WTC11 (cell line): Measurements from ENCODE around the gene NMUR2. TPM values are rescaled to one million over a fixed set of nuclear protein-coding genes. Genes with fewer than 3 reads are reported as not detected.

Experiments
- ATAC-seq: fragments of 200-7000 bp; cut with Tn5 transposase; 2 replicates; pipeline ENCODE4 v1.10.0; 2021; ENCODE audit warnings: mild to moderate bottlenecking, moderate library complexity
- CTCF ChIA-PET: fragments of 300-600 bp; sonication (Branson Sonifier 250); formaldehyde crosslinking; loops from one replicate; lab custom pipeline; 2021; ENCODE audit warnings: antibody characterized with exemption; lab: Charles Lee
- POLR2A ChIA-PET: fragments of 350-600 bp; sonication (Branson Sonifier 250); formaldehyde crosslinking; loops from one replicate; lab custom pipeline; 2021; ENCODE audit warnings: antibody characterized with exemption; lab: Charles Lee
- DNase-seq: peaks from one replicate; pipeline ENCODE4 v3.0.0; 2021; ENCODE audit warnings: low spot score
- H3K27ac Mint-ChIP-seq: 2 replicates; pipeline ENCODE4 v1.8.0; 2021; ENCODE audit warnings: mixed read lengths
- H3K27me3 Mint-ChIP-seq: 2 replicates; pipeline ENCODE4 v1.8.0; 2021; ENCODE audit warnings: low read depth, mild to moderate bottlenecking, moderate library complexity, mixed read lengths
- H3K36me3 Mint-ChIP-seq: 2 replicates; pipeline ENCODE4 v1.8.0; 2021; ENCODE audit warnings: mixed read lengths
- H3K4me1 Mint-ChIP-seq: 2 replicates; pipeline ENCODE4 v1.8.0; 2022; ENCODE audit warnings: mixed read lengths
- H3K4me3 Mint-ChIP-seq: 2 replicates; pipeline ENCODE4 v1.8.0; 2021; ENCODE audit warnings: mild to moderate bottlenecking, moderate library complexity, mixed read lengths
- H3K9me3 Mint-ChIP-seq: 2 replicates; pipeline ENCODE4 v1.8.0; 2021; ENCODE audit warnings: mixed read lengths
- ATF2 ChIP-seq: sonication (generic); formaldehyde crosslinking; IDR thresholded peaks from 2 replicates; pipeline ENCODE4 v1.8.1; 2022; ENCODE audit warnings: low read depth, missing genetic modification reagents, borderline replicate concordance
- CTCF ChIP-seq: fragments of 200-600 bp; IDR thresholded peaks from 2 replicates; pipeline ENCODE4 v1.8.0; 2022; ENCODE audit warnings: antibody characterized with exemption
- ELF4 ChIP-seq: sonication (generic); formaldehyde crosslinking; IDR thresholded peaks from 2 replicates; pipeline ENCODE4 v1.8.1; 2022; ENCODE audit warnings: low read depth, mild to moderate bottlenecking, moderate library complexity, missing genetic modification reagents
- ERG ChIP-seq: fragments of 250-450 bp; sonication (Bioruptor Pico); IDR thresholded peaks from 2 replicates; pipeline ENCODE4 v1.8.0; 2021; ENCODE audit warnings: mild to moderate bottlenecking
- FOXJ3 ChIP-seq: sonication (generic); formaldehyde crosslinking; IDR thresholded peaks from 2 replicates; pipeline ENCODE4 v1.9.0; 2021; ENCODE audit warnings: missing genetic modification reagents, mild to moderate bottlenecking, borderline replicate concordance
- HMGA2 ChIP-seq: fragments of 250-450 bp; sonication (Bioruptor Pico); IDR thresholded peaks from 2 replicates; pipeline ENCODE4 v1.4.0; 2021; ENCODE audit warnings: mild to moderate bottlenecking, moderate library complexity
- JAZF1 ChIP-seq: fragments of 250-450 bp; sonication (Bioruptor Pico); IDR thresholded peaks from 2 replicates; pipeline ENCODE4 v1.9.0; 2021; ENCODE audit warnings: moderate library complexity, mild to moderate bottlenecking, inconsistent platforms
- MXD4 ChIP-seq: fragments of 250-450 bp; sonication (Bioruptor Pico); IDR thresholded peaks from 2 replicates; pipeline ENCODE4 v1.8.0; 2021; ENCODE audit warnings: mild to moderate bottlenecking, moderate library complexity, borderline replicate concordance
- NFYB ChIP-seq: sonication (generic); formaldehyde crosslinking; conservative IDR thresholded peaks from 2 replicates; pipeline ENCODE4 v1.8.0; 2022; ENCODE audit warnings: low read depth, missing genetic modification reagents
- PREB ChIP-seq: sonication (generic); formaldehyde crosslinking; IDR thresholded peaks from 2 replicates; pipeline ENCODE4 v1.8.1; 2022; ENCODE audit warnings: mild to moderate bottlenecking, missing genetic modification reagents, moderate library complexity, borderline replicate concordance
- RELA ChIP-seq: sonication (generic); formaldehyde crosslinking; IDR thresholded peaks from 2 replicates; pipeline ENCODE4 v1.8.1; 2022; ENCODE audit warnings: missing genetic modification reagents, mild to moderate bottlenecking, borderline replicate concordance
- RORB ChIP-seq: fragments of 250-450 bp; sonication (Bioruptor Pico); IDR thresholded peaks from 2 replicates; pipeline ENCODE4 v1.9.0; 2021; ENCODE audit warnings: mild to moderate bottlenecking
- ZNF121 ChIP-seq: sonication (generic); formaldehyde crosslinking; IDR thresholded peaks from 2 replicates; pipeline ENCODE4 v1.8.0; 2023; ENCODE audit warnings: missing genetic modification reagents
- ZNF219 ChIP-seq: sonication (generic); formaldehyde crosslinking; IDR thresholded peaks from 2 replicates; pipeline ENCODE4 v1.8.0; 2023; ENCODE audit warnings: missing genetic modification reagents, mild to moderate bottlenecking, borderline replicate concordance
- ZNF281 ChIP-seq: sonication (generic); formaldehyde crosslinking; IDR thresholded peaks from 2 replicates; pipeline ENCODE4 v1.8.0; 2023; ENCODE audit warnings: mild to moderate bottlenecking, missing genetic modification reagents
- ZNF512 ChIP-seq: sonication (generic); formaldehyde crosslinking; IDR thresholded peaks from 2 replicates; pipeline ENCODE4 v1.8.1; 2022; ENCODE audit warnings: missing genetic modification reagents, borderline replicate concordance
- total RNA-seq: library from RNA; stranded (reverse); gene quantifications from 3 replicates; pipeline ENCODE4 v1.2.3, GENCODE V29; 2021

NMUR2 gene
- total RNA-seq, 1 experiment from 2014 or later = not detected

GRCh38 chr5:152388610-152389009, 16.5 kb downstream of the NMUR2 start:
- H3K36me3 Mint-ChIP-seq = peaks cover 26% of the 10 kb centered on the region
- CTCF ChIA-PET = no interaction called here
- no peak overlapping the region for H3K27ac Mint-ChIP-seq
- ATAC-seq (no peak), DNase-seq (no peak)
- peaks cover 22% of the 10 kb centered on the region for H3K4me1 Mint-ChIP-seq
- peaks cover 5% of the 10 kb centered on the region; the same call in 1 of the 2 replicates for H3K27me3 Mint-ChIP-seq
- POLR2A ChIA-PET = no interaction called here
- H3K9me3 Mint-ChIP-seq = peaks cover 39% of the 10 kb centered on the region
- H3K4me3 Mint-ChIP-seq = no peak overlapping the region
- no peak for TF ChIP-seq RELA
- no peak for TF ChIP-seq PREB (CRISPR knock-in tag)
- TF ChIP-seq ATF2 (CRISPR knock-in tag) = no peak
- no peak for TF ChIP-seq MXD4
- TF ChIP-seq RORB (CRISPR knock-in tag) = no peak
- no peak for TF ChIP-seq HMGA2 (CRISPR knock-in tag)
- no peak for TF ChIP-seq ZNF281 (CRISPR knock-in tag)
- no peak for TF ChIP-seq NFYB (CRISPR knock-in tag)
- no peak for TF ChIP-seq ELF4 (CRISPR knock-in tag)
- no peak for TF ChIP-seq ZNF512 (CRISPR knock-in tag)
- no peak for TF ChIP-seq ZNF219 (CRISPR knock-in tag)
- TF ChIP-seq ERG (CRISPR knock-in tag) = no peak
- TF ChIP-seq JAZF1 = no peak
- no peak for TF ChIP-seq FOXJ3
- no peak for TF ChIP-seq ZNF121 (CRISPR knock-in tag)
- no peak for TF ChIP-seq CTCF
